Activated naive CD8-positive, alpha-beta T cell treated with anti-CD3 and anti-CD28 coated beads, Interleukin-2, amount 10 ng/mL, durations not matched to agents 7 days and 5 days (primary cell): ENCODE results near the gene ELMO2. TPM values are rescaled to one million over a fixed set of nuclear protein-coding genes. Genes with fewer than 3 reads are reported as not detected.

Source experiments
- ATAC-seq: fragments of 150-1000 bp; cut with Tn5 transposase; one replicate; pipeline ENCODE4 v1.10.0; 2021; ENCODE audit warnings: low read depth, moderate library complexity
- POLR2A ChIA-PET: fragments of 350-600 bp; sonication (Branson Sonifier 250); formaldehyde crosslinking; loops from one replicate; lab custom pipeline; 2021; ENCODE audit warnings: antibody characterized with exemption; lab: Charles Lee
- DNase-seq: peaks from one replicate; pipeline ENCODE4 v3.0.0; 2021
- H3K27ac Mint-ChIP-seq: one replicate; pipeline ENCODE4 v1.8.0; 2022; ENCODE audit warnings: mild to moderate bottlenecking, mixed read lengths
- H3K27me3 Mint-ChIP-seq: one replicate; pipeline ENCODE4 v1.8.0; 2022; ENCODE audit warnings: mild to moderate bottlenecking, moderate library complexity, mixed read lengths
- H3K36me3 Mint-ChIP-seq: one replicate; pipeline ENCODE4 v1.8.0; 2021; ENCODE audit warnings: mild to moderate bottlenecking, mixed read lengths
- H3K4me1 Mint-ChIP-seq: one replicate; pipeline ENCODE4 v1.8.0; 2021; ENCODE audit warnings: mixed read lengths
- H3K4me3 Mint-ChIP-seq: one replicate; pipeline ENCODE4 v1.8.0; 2022; ENCODE audit warnings: mild to moderate bottlenecking, moderate library complexity, mixed read lengths
- H3K9me3 Mint-ChIP-seq: one replicate; pipeline ENCODE4 v1.8.0; 2021; ENCODE audit warnings: mixed read lengths
- total RNA-seq, 2 experiments: library from RNA; stranded (reverse); gene quantifications; one replicate each; pipeline ENCODE4 v1.2.3, GENCODE V29; 2021

ELMO2 gene
- total RNA-seq, 2 experiments from 2014 or later: 66.8 to 75.2 TPM

- no peaks in the 10 kb centered on the region for H3K9me3 Mint-ChIP-seq
- POLR2A ChIA-PET: no interaction called here
- H3K36me3 Mint-ChIP-seq: peaks cover 6% of the 10 kb centered on the region
- DNase-seq (no peak), ATAC-seq (no peak)
- H3K4me1 Mint-ChIP-seq: peaks cover 13% of the 10 kb centered on the region
- H3K4me3 Mint-ChIP-seq: no peak overlapping the region
- H3K27ac Mint-ChIP-seq: no peak overlapping the region
- no peaks in the 10 kb centered on the region for H3K27me3 Mint-ChIP-seq
These were observed 55.5 kb downstream of the ELMO2 start for GRCh38 chr20:46350986-46351267.

- Mint-ChIP-seq H3K27ac (no peak overlapping the region), H3K27me3 (no peaks in the 10 kb centered on the region), H3K4me1 (peaks cover 13% of the 10 kb centered on the region), H3K36me3 (peaks cover 5% of the 10 kb centered on the region), H3K9me3 (no peaks in the 10 kb centered on the region), H3K4me3 (no peak overlapping the region)
- POLR2A ChIA-PET: no interaction called here
- ATAC-seq: no peak
- no peak for DNase-seq
These were observed 56.0 kb downstream of the ELMO2 start for GRCh38 chr20:46350201-46350985.

- ATAC-seq (no peak), DNase-seq (no peak)
- Mint-ChIP-seq H3K27ac (no peak overlapping the region), H3K4me3 (no peak overlapping the region), H3K9me3 (no peaks in the 10 kb centered on the region), H3K36me3 (peaks cover 5% of the 10 kb centered on the region), H3K4me1 (peaks cover 16% of the 10 kb centered on the region), H3K27me3 (no peaks in the 10 kb centered on the region)
- POLR2A ChIA-PET: no interaction called here
These were observed 56.7 kb downstream of the ELMO2 start for GRCh38 chr20:46349742-46350056.

- H3K9me3 Mint-ChIP-seq: no peaks in the 10 kb centered on the region
- H3K36me3 Mint-ChIP-seq: peaks cover 5% of the 10 kb centered on the region
- POLR2A ChIA-PET: interaction anchor here (0.7 kb wide), 1 partner anchor 57 kb away, joined by 3 read pairs; the partner anchor contains the start of gene ELMO2
- no peak overlapping the region for H3K4me3 Mint-ChIP-seq
- peaks cover 18% of the 10 kb centered on the region for H3K4me1 Mint-ChIP-seq
- DNase-seq: peak; percentile 75
- H3K27ac Mint-ChIP-seq: peak overlapping the region; percentile 34
- peak; percentile 39 for ATAC-seq
- H3K27me3 Mint-ChIP-seq: no peaks in the 10 kb centered on the region
These were observed 57.2 kb downstream of the ELMO2 start for GRCh38 chr20:46349035-46349741.

- peaks cover 22% of the 10 kb centered on the region for H3K4me1 Mint-ChIP-seq
- H3K9me3 Mint-ChIP-seq: no peaks in the 10 kb centered on the region
- DNase-seq (no peak), ATAC-seq (no peak)
- H3K4me3 Mint-ChIP-seq: no peak overlapping the region
- H3K36me3 Mint-ChIP-seq: peaks cover 4% of the 10 kb centered on the region
- no peak overlapping the region for H3K27ac Mint-ChIP-seq
- POLR2A ChIA-PET: interaction anchor here (0.6 kb wide), 1 partner anchor 1293 kb away, joined by 4 read pairs; no protein-coding TSS in a partner anchor
- H3K27me3 Mint-ChIP-seq: peaks cover 1% of the 10 kb centered on the region
These were observed 58.3 kb downstream of the ELMO2 start for GRCh38 chr20:46347841-46348803.

- DNase-seq (no peak), ATAC-seq (no peak)
- H3K27ac Mint-ChIP-seq: no peak overlapping the region
- peaks cover 4% of the 10 kb centered on the region for H3K36me3 Mint-ChIP-seq
- H3K27me3 Mint-ChIP-seq: peaks cover 10% of the 10 kb centered on the region
- no peaks in the 10 kb centered on the region for H3K9me3 Mint-ChIP-seq
- H3K4me1 Mint-ChIP-seq: peaks cover 25% of the 10 kb centered on the region
- POLR2A ChIA-PET: no interaction called here
- no peak overlapping the region for H3K4me3 Mint-ChIP-seq
These were observed 59.6 kb downstream of the ELMO2 start for GRCh38 chr20:46346770-46347169.

- POLR2A ChIA-PET: no interaction called here
- ATAC-seq (no peak), DNase-seq (no peak)
- Mint-ChIP-seq H3K27me3 (peaks cover 13% of the 10 kb centered on the region), H3K4me3 (no peak overlapping the region), H3K9me3 (no peaks in the 10 kb centered on the region), H3K4me1 (peaks cover 16% of the 10 kb centered on the region), H3K36me3 (peaks cover 1% of the 10 kb centered on the region), H3K27ac (no peak overlapping the region)
These were observed 61.8 kb downstream of the ELMO2 start for GRCh38 chr20:46344488-46345162.

GRCh38 chr20:46343975-46344357, 62.4 kb downstream of the ELMO2 start:
- ATAC-seq: no peak
- peaks cover 13% of the 10 kb centered on the region for H3K4me1 Mint-ChIP-seq
- no peak overlapping the region for H3K27ac Mint-ChIP-seq
- POLR2A ChIA-PET: no interaction called here
- no peaks in the 10 kb centered on the region for H3K9me3 Mint-ChIP-seq
- peaks cover 1% of the 10 kb centered on the region for H3K36me3 Mint-ChIP-seq
- H3K4me3 Mint-ChIP-seq: no peak overlapping the region
- no peak for DNase-seq
- H3K27me3 Mint-ChIP-seq: peaks cover 20% of the 10 kb centered on the region

GRCh38 chr20:46343348-46343974, 63.0 kb downstream of the ELMO2 start:
- H3K4me3 Mint-ChIP-seq: peak overlapping the region; percentile 40

GRCh38 chr20:46342451-46343347, 63.7 kb downstream of the ELMO2 start:
- Mint-ChIP-seq H3K27ac (no peak overlapping the region), H3K36me3 (peaks cover 1% of the 10 kb centered on the region)
- POLR2A ChIA-PET: interaction anchor here (0.9 kb wide), 1 partner anchor 10 kb away, joined by 3 read pairs; no protein-coding TSS in a partner anchor

More at GRCh38 chr20:46343348-46343974, 63.0 kb downstream of the ELMO2 start:
- H3K27ac Mint-ChIP-seq: no peak overlapping the region
- H3K27me3 Mint-ChIP-seq: peaks cover 23% of the 10 kb centered on the region
- DNase-seq (no peak), ATAC-seq (no peak)
- no peaks in the 10 kb centered on the region for H3K9me3 Mint-ChIP-seq
- POLR2A ChIA-PET: interaction anchor here (0.9 kb wide), 1 partner anchor 10 kb away, joined by 3 read pairs; no protein-coding TSS in a partner anchor
- peaks cover 13% of the 10 kb centered on the region for H3K4me1 Mint-ChIP-seq
- H3K36me3 Mint-ChIP-seq: peaks cover 1% of the 10 kb centered on the region

GRCh38 chr20:46342010-46342378, 64.4 kb downstream of the ELMO2 start:
- no peaks in the 10 kb centered on the region for H3K9me3 Mint-ChIP-seq
- POLR2A ChIA-PET: no interaction called here

More at GRCh38 chr20:46342451-46343347, 63.7 kb downstream of the ELMO2 start:
- H3K4me3 Mint-ChIP-seq: peak overlapping the region; percentile 40
- H3K4me1 Mint-ChIP-seq: peaks cover 13% of the 10 kb centered on the region
- DNase-seq (no peak), ATAC-seq (no peak)
- peaks cover 23% of the 10 kb centered on the region for H3K27me3 Mint-ChIP-seq
- H3K9me3 Mint-ChIP-seq: no peaks in the 10 kb centered on the region

More at GRCh38 chr20:46342010-46342378, 64.4 kb downstream of the ELMO2 start:
- Mint-ChIP-seq H3K36me3 (peaks cover 1% of the 10 kb centered on the region), H3K27me3 (peaks cover 25% of the 10 kb centered on the region), H3K4me1 (peaks cover 13% of the 10 kb centered on the region), H3K4me3 (no peak overlapping the region), H3K27ac (no peak overlapping the region)
- DNase-seq: no peak
- no peak for ATAC-seq
